Duodenal mucosa (tissue), 2 donors: ENCODE results near the gene ACYP1.
A peak's percentile ranks its signal among the peaks of the same experiment; 100 is the strongest.

ENCODE experiments used
- H3K27ac ChIP-seq: one replicate; pipeline ENCODE4 v1.7.0; 2013; ENCODE audit warnings: low read depth, low read length
- H3K27me3 ChIP-seq, 2 donors: one replicate each; pipeline ENCODE4 v1.7.0; 2013; ENCODE audit warnings: low read length in 2 of 2, control low read depth in 1 of 2; ENCODE audit not compliant: insufficient read depth in 2 of 2, control insufficient read depth in 1 of 2
- H3K36me3 ChIP-seq, 2 donors: one replicate each; pipeline ENCODE4 v1.7.0; 2013; ENCODE audit warnings: low read length in 2 of 2, control low read depth in 1 of 2; ENCODE audit not compliant: insufficient read depth in 2 of 2, control insufficient read depth in 1 of 2
- H3K4me1 ChIP-seq, 2 donors: one replicate each; pipeline ENCODE4 v1.7.0; 2013; ENCODE audit warnings: low read length in 2 of 2, control low read depth in 1 of 2; ENCODE audit not compliant: insufficient read depth in 2 of 2, control insufficient read depth in 1 of 2
- H3K4me3 ChIP-seq, 2 donors: one replicate each; pipeline ENCODE4 v1.7.0; 2013; ENCODE audit warnings: low read length in 2 of 2, low read depth in 1 of 2
- H3K9ac ChIP-seq, 2 donors: one replicate each; pipeline ENCODE4 v1.7.0; 2013; ENCODE audit warnings: low read length in 2 of 2, low read depth in 1 of 2
- H3K9me3 ChIP-seq, 2 donors: one replicate each; pipeline ENCODE4 v1.7.0; 2013; ENCODE audit warnings: low read length in 2 of 2, control low read depth in 1 of 2; ENCODE audit not compliant: control insufficient read depth in 1 of 2

Gene ACYP1

DNA sequence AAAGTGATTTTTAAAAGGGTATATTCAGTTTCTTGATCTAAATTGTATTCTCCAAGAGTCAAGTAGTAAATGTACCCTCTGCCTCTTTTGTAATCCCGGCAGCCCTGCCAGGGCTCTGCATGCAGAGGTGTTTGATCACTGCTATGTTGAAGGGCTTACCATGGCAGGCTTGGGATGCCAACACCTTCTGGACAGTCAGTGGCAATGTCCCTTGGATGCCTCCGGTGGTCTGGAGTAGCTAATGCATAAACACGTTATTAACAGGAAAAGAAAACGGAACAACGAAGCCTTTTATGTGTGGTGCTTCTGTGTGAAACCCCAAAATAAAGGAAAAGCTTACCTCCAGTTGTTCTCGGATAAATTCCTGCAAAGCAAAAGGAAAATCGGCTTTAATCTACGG is 41.2 kb downstream of the ACYP1 start:
- H3K4me3 ChIP-seq = no peak overlapping the region
- H3K9ac ChIP-seq = no peak overlapping the region
- no peak overlapping the region for H3K27ac ChIP-seq
- no peaks in the 10 kb centered on the region for H3K27me3 ChIP-seq
- H3K36me3 ChIP-seq = peaks cover 5 to 45% of the 10 kb centered on the region in 2 donors
- peaks cover 10 to 11% of the 10 kb centered on the region in 2 donors for H3K4me1 ChIP-seq
- no peaks in the 10 kb centered on the region for H3K9me3 ChIP-seq

DNA sequence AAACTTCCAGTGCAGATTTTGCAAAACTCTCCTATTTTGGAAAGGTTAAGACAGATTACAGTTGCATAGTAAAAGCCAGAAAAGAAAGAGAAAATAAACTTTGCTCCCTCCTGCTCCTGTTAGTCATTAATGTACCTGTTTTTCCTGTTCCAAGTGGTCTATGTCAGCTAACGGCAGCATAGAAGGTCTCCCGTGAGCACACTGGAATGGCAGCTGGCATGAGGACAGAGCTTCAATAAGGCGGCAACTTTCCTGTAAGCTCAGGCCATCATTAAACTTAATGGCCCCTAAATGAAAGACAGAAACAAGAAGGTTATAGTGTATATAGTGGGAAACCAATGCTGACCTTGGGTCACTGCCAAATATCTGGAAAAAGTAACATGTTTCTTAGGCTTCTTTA is 45.1 kb downstream of the ACYP1 start:
- Histone ChIP-seq H3K4me1 (peaks cover 7 to 10% of the 10 kb centered on the region in 2 donors), H3K4me3 (no peak overlapping the region), H3K9me3 (no peaks in the 10 kb centered on the region), H3K36me3 (peaks cover 26 to 74% of the 10 kb centered on the region in 2 donors), H3K27me3 (no peaks in the 10 kb centered on the region), H3K27ac (no peak overlapping the region), H3K9ac (no peak overlapping the region)

DNA sequence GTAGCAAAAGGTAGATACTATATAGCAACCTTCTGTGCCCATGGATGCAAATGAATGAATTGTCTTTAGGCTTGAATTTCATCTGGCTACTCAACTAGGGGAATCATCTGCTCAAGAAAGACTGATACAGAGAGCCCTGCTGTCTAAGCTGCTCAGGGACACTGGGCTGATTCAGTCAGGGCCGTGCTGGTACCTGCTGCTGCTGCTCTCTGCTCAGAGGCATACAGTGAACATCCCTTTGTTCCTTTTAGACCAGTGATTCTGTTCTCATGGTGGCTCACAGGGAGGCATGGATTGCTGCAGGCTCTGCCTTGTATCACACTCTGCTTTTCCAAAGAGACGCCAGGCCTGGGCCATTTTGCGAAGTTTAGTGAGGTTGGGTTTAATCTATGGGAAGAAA is 47.0 kb downstream of the ACYP1 start:
- Histone ChIP-seq H3K36me3 (peaks cover 31 to 68% of the 10 kb centered on the region in 2 donors), H3K27ac (no peak overlapping the region), H3K27me3 (no peaks in the 10 kb centered on the region)

DNA sequence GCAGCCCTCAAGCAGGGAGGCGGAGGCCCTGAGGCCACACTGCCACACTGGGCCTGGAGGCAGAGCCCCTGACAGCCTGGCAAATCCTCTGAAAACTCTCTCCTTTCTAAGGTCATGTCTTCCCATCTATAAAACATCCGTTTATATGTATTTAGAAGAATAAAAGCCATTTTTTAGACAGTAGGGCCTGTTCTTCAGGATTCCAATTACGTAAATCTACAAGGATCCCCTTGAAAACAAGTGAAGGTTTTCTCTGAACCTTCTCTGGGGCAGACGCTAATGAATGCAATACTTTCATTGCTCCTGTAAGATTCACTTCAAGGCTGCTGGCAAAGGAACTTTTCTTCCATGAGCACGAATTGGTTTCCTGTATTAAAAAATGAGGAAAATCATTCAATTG is 48.3 kb downstream of the ACYP1 start:
- Histone ChIP-seq H3K9ac (no peak overlapping the region), H3K27ac (no peak overlapping the region), H3K36me3 (peaks cover 35 to 61% of the 10 kb centered on the region in 2 donors), H3K9me3 (no peaks in the 10 kb centered on the region), H3K4me3 (no peak overlapping the region), H3K4me1 (peaks cover 7 to 10% of the 10 kb centered on the region in 2 donors), H3K27me3 (no peaks in the 10 kb centered on the region)

More for the DNA sequence above, 47.0 kb downstream of the ACYP1 start:
- Histone ChIP-seq H3K4me1 (peaks cover 7 to 10% of the 10 kb centered on the region in 2 donors), H3K9me3 (no peaks in the 10 kb centered on the region), H3K4me3 (no peak overlapping the region), H3K9ac (no peak overlapping the region)

DNA sequence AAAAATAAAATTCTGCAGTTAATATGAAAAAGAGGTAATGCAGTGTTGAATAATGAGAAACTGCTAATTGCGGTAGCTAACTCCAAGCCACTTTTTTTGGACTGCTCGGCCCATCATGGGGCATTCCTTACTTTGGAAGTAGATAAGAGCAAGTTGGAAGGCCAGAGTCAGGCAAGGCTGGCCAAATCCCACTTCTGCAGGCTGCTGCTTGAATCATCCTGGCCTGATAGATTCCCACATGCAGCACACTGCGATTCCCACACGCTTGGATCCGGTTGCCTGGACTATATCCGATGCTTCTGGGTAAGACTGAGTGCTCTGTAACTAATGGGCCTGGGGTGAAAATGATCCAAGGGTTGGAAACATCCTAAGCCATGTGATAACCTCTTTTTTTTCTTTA is 50.5 kb downstream of the ACYP1 start:
- no peaks in the 10 kb centered on the region for H3K27me3 ChIP-seq
- H3K9me3 ChIP-seq = no peaks in the 10 kb centered on the region
- H3K27ac ChIP-seq = no peak overlapping the region
- peaks cover 3% of the 10 kb centered on the region in 2 donors for H3K4me1 ChIP-seq
- no peak overlapping the region for H3K4me3 ChIP-seq
- H3K36me3 ChIP-seq = peaks cover 40 to 60% of the 10 kb centered on the region in 2 donors
- no peak overlapping the region for H3K9ac ChIP-seq

DNA sequence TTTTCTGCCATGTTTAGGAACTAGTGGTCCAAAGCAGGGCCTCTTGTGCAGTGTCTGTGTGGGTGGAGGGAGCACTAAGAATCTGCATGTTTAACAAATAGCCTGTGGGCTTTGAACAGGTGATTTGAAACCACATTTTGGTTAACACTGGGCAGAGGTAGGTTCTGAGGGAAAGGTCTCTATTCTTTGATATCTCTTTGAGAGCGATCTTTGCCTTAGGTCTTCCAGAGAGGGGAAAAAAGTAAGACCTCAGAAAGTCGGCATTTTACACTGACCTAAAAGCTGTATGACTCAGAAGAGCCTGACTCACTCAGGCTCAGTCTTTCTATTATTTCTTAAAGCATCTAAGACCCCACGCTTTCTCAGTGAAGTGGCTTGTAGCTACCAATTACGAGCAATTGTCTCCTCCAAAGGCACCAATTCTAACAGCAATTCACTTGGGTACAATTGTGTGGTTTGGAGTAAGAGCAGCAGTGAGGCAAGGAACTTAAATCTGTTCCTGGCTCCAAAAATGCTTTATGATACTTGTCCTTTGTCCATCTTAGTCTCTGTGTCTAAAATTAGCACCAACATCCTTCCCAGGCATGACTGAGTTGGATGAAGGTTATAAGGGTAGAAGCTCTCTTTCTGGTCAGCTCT is 52.3 kb downstream of the ACYP1 start:
- H3K9me3 ChIP-seq = no peaks in the 10 kb centered on the region
- no peak overlapping the region for H3K27ac ChIP-seq
- H3K4me3 ChIP-seq = no peak overlapping the region
- H3K4me1 ChIP-seq = no peaks in the 10 kb centered on the region
- H3K36me3 ChIP-seq = peaks cover 42 to 62% of the 10 kb centered on the region in 2 donors
- H3K27me3 ChIP-seq = no peaks in the 10 kb centered on the region
- no peak overlapping the region for H3K9ac ChIP-seq

DNA sequence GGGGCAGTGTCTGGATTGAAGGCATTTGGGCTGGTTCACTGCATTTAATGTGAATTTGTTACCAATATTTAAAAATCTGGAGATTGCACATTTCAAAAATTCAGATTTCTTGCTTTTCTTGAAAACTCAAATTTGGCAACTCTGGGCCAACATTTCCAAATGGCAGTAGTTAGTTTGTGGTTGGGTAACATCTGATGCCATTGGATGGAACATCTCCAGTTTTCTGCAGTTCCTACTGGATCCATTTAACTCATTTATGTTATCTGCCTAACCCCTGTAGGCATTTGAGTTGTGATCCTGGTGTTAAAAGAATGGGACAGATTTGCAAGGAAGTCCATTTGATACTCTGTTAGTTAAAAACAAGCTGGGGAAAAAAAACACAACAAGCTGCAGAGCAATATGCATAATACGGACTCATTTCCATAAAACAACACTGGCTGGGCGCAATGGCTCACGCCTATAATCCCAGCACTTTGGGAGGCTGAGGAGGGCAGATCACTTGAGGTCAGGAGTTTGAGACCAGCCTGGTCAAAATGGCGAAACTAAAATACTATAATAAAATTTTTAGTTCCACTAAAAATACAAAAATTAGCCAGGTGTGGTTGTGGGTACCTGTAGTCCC is 53.2 kb downstream of the ACYP1 start:
- Histone ChIP-seq H3K27me3 (no peaks in the 10 kb centered on the region), H3K4me1 (no peaks in the 10 kb centered on the region), H3K9me3 (no peaks in the 10 kb centered on the region), H3K36me3 (peaks cover 37 to 64% of the 10 kb centered on the region in 2 donors), H3K27ac (no peak overlapping the region), H3K9ac (no peak overlapping the region), H3K4me3 (no peak overlapping the region)

DNA sequence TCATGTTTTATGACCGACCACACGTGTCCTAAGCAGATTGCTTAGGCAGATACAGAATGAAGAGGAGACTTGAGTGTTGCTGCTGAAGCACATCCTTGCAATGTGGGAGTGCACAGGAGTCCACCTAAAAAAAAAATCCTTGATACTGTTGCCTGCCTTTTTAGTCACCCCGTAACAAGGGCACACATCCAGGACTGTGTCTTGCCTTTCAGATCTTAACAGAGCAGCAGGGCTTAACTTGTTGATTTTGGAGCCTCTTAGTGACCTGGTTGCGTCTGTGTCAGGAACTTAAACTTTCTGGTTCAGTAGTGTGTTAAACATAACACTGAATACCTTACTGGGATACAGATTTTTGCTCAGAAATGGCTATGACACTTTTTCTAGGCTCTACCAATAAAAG is 54.6 kb downstream of the ACYP1 start:
- Histone ChIP-seq H3K27me3 (no peaks in the 10 kb centered on the region), H3K36me3 (peaks cover 31 to 56% of the 10 kb centered on the region in 2 donors), H3K4me3 (no peak overlapping the region), H3K27ac (no peak overlapping the region), H3K4me1 (peaks cover 1 to 2% of the 10 kb centered on the region in 2 donors), H3K9me3 (no peaks in the 10 kb centered on the region), H3K9ac (no peak overlapping the region)

DNA sequence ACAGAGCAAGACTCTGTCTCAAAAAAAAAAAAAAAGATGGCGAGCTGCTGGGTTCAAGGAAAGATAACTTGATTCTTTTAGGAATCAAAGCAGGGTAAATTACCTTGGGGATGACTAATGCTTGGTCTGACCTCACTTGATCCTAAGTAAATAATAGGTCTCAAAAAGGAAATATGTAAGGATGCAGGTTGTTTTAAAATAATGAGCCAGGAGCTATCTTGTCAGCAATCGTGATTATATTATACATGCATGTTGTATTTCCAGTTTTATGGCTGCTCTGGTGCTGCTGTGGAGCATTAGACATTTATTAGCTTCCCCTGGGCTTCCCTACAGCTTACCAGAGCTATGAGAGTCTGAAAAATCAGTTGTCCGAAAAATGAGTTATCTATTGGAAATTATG is 58.5 kb downstream of the ACYP1 start:
- Histone ChIP-seq H3K27me3 (no peaks in the 10 kb centered on the region), H3K4me1 (peaks cover 13 to 16% of the 10 kb centered on the region in 2 donors), H3K27ac (no peak overlapping the region), H3K4me3 (no peak overlapping the region), H3K9me3 (no peaks in the 10 kb centered on the region), H3K9ac (no peak overlapping the region), H3K36me3 (peaks cover 17 to 46% of the 10 kb centered on the region in 2 donors)

DNA sequence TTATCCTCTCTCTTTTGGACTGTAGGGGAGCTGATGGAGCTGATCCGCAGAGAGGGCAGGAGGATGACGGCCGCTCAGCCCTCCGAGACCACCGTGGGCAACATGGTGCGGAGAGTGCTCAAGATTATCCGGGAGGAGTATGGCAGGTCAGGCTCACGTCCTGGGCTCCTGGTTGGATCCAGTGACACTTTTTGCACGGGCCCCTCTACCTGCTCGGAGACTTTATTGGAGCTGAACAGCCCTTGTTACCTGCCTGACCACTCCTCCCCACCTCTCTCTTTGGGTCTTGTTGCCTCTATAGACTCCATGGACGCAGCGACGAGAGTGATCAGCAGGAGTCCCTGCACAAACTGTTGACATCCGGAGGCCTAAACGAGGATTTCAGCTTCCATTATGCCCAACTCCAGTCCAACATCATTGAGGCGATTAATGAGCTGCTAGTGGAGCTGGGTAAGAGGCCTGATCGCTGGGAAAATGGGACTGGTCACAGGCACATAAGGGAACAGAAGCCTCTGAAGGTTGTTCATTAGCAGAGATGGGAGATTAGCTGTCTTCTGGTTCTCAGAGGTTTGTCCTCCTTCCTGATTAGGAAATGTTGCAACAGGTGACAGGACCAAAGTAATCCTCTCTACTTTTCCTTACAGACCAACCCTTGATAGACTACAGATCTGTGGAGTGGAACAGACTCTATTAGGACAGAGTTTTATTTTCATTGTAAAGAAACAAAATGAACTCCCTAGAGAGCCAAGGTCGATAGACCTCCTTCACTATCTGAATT is 60.4 kb downstream of the ACYP1 start:
- H3K36me3 ChIP-seq = peaks cover 11 to 32% of the 10 kb centered on the region in 2 donors
- peaks cover 13 to 16% of the 10 kb centered on the region in 2 donors for H3K4me1 ChIP-seq
- peak overlapping the region; percentile 77 to 94 for H3K9ac ChIP-seq
- H3K9me3 ChIP-seq = no peaks in the 10 kb centered on the region
- no peaks in the 10 kb centered on the region for H3K27me3 ChIP-seq
- H3K27ac ChIP-seq = peak overlapping the region; percentile 74
- H3K4me3 ChIP-seq = peak overlapping the region; percentile 87 to 97
